OCI-LY3 (cell line): ENCODE results near the gene ZNF793.
A peak's percentile ranks its signal among the peaks of the same experiment; 100 is the strongest.

Experiments
- H2AFZ ChIP-seq: fragments of 200-600, 300-600 bp; shearing (Covaris generic); 2 replicates; pipeline ENCODE4 v1.6.0; 2014; ENCODE audit warnings: antibody characterized with exemption, low read depth, low read length
- H3K27ac ChIP-seq: fragments of 200-600, 300-600 bp; sonication (generic); 2 replicates; pipeline ENCODE4 v1.5.1; 2014; ENCODE audit warnings: mild to moderate bottlenecking, low read length, moderate library complexity, mixed read lengths
- H3K27me3 ChIP-seq: fragments of 200-600, 300-600 bp; sonication (generic); 2 replicates; pipeline ENCODE4 v1.6.1; 2014; ENCODE audit warnings: low read depth, low read length, mixed read lengths
- H3K36me3 ChIP-seq: fragments of 200-600, 300-600 bp; sonication (generic); replicated peaks from 2 replicates; pipeline ENCODE3; 2014; ENCODE audit warnings: low read depth, low read length, mixed read lengths
- H3K4me1 ChIP-seq: fragments of 300-600, 200-600 bp; sonication (generic); 2 replicates; pipeline ENCODE4 v1.6.1; 2014; ENCODE audit warnings: low read length, mixed read lengths
- H3K4me2 ChIP-seq: fragments of 200-600, 300-600 bp; sonication (generic); 2 replicates; pipeline ENCODE4 v1.6.1; 2014; ENCODE audit warnings: low read length, mixed read lengths
- H3K4me3 ChIP-seq: fragments of 300-600, 200-600 bp; sonication (generic); 2 replicates; pipeline ENCODE4 v1.5.1; 2014; ENCODE audit warnings: antibody characterized with exemption, mild to moderate bottlenecking, low read length, moderate library complexity
- H3K79me2 ChIP-seq: fragments of 300-600, 200-600 bp; shearing (Covaris generic); 2 replicates; pipeline ENCODE4 v1.6.1; 2014; ENCODE audit warnings: mild to moderate bottlenecking, low read length, mixed read lengths
- H3K9ac ChIP-seq: fragments of 300-600, 200-600 bp; shearing (Covaris generic); 2 replicates; pipeline ENCODE4 v1.6.0; 2014; ENCODE audit warnings: mild to moderate bottlenecking, low read length, moderate library complexity
- H3K9me3 ChIP-seq: fragments of 200-600, 300-600 bp; shearing (Covaris generic); 2 replicates; pipeline ENCODE4 v1.6.1; 2014; ENCODE audit warnings: low read length, mixed read lengths; ENCODE audit not compliant: insufficient read depth
- H4K20me1 ChIP-seq: fragments of 200-600, 300-600 bp; sonication (generic); 2 replicates; pipeline ENCODE4 v1.6.1; 2016; ENCODE audit warnings: low read length, mixed read lengths; ENCODE audit not compliant: insufficient read depth
- CTCF ChIP-seq: fragments of 200-600, 300-600 bp; sonication (generic); IDR thresholded peaks from 2 replicates; pipeline ENCODE4 v1.5.1; 2014; ENCODE audit warnings: antibody characterized with exemption, low read length, low read depth
- EZH2phosphoT487 ChIP-seq: fragments of 200-600 bp; shearing (Covaris generic); IDR thresholded peaks from 2 replicates; pipeline ENCODE4 v1.6.1; 2018; ENCODE audit warnings: antibody characterized with exemption, mixed run types, low read depth

The ZNF793 gene

DNA sequence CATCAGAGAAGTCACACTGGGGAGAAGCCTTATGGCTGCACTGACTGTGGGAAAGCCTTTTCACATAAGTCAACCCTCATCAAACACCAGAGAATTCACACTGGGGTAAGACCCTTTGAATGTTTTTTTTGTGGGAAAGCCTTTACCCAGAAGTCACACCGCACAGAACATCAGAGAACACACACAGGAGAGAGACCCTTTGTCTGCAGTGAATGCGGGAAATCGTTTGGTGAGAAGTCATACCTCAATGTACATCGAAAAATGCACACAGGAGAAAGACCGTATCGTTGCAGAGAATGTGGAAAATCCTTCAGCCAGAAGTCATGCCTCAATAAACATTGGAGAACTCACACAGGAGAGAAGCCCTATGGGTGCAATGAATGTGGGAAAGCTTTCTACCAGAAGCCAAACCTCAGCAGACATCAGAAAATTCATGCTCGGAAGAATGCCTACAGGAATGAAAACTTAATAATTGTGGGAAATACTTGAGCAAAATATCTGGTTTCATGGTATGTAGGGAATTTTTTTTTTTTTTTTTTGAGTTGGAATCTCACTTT is 30.7 kb downstream of the ZNF793 start:
- Histone ChIP-seq H3K9ac (no peak overlapping the region), H3K79me2 (no peaks in the 10 kb centered on the region)
- no peak for TF ChIP-seq EZH2phosphoT487
- TF ChIP-seq CTCF = no peak

DNA sequence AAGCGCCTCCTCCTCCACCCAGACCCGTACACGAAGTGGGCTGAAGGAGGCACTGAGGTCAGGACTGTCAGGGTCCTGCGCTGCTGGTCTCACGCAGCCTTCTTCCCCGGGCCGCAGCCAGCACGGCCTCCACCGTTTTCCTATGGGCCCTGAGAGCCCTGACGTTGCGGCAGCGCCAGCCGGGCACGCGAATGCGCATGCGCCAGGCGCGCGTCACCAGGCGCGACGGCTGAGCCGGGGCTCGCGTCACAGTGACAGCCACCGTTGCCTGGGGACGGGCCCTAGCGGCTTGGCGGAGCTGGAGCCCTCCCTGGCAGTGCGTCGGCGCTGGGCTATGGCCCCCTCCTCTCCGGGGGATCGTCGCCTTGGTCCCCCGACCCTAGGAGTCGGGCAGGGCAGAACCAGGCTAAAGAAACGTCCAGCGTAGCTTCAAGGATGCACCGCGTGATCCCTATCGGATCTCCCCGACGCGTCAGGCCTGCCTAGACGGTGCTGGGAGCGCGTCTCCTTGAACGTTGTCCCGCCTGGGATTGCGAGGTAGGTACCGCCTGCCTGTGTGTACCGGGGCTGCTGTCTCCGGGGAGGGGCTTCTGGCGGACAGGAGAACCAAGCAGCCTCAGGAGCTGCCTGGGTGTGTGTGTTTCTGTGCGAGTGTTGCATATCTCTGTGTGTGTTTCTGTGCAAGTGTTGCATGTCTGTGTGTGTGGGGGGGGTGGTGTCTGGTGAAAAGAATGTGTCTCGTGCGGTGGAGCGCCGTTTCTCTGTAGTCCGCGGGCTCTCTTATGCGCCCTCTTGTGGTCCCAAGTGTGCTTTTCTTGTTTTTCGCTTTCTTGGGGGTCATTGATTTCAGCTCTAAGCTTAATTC is 44.6 kb downstream of the ZNF793 start:
- Histone ChIP-seq H3K4me2 (peak overlapping the region; percentile 74), H3K36me3 (peaks cover 33% of the 10 kb centered on the region), H4K20me1 (no peaks in the 10 kb centered on the region), H3K9me3 (peaks cover 40% of the 10 kb centered on the region; the same call in 1 of the 2 replicates), H3K27me3 (no peaks in the 10 kb centered on the region), H3K4me1 (peaks cover 3% of the 10 kb centered on the region; the same call in 1 of the 2 replicates), H3K4me3 (peak overlapping the region; percentile 91), H3K79me2 (no peaks in the 10 kb centered on the region), H3K27ac (peak overlapping the region; percentile 36), H3K9ac (peak overlapping the region; percentile 67), H2AFZ (peak overlapping the region; percentile 88)
- TF ChIP-seq CTCF = peak; percentile 55
- TF ChIP-seq EZH2phosphoT487 = no peak

More for the DNA sequence above, 30.7 kb downstream of the ZNF793 start:
- Histone ChIP-seq H3K27me3 (no peaks in the 10 kb centered on the region), H3K9me3 (peaks cover 33% of the 10 kb centered on the region; the same call in 1 of the 2 replicates), H3K36me3 (peaks cover 44% of the 10 kb centered on the region), H3K4me3 (no peak overlapping the region), H3K4me1 (no peaks in the 10 kb centered on the region), H3K4me2 (no peak overlapping the region), H2AFZ (no peak overlapping the region), H4K20me1 (no peaks in the 10 kb centered on the region), H3K27ac (no peak overlapping the region)

DNA sequence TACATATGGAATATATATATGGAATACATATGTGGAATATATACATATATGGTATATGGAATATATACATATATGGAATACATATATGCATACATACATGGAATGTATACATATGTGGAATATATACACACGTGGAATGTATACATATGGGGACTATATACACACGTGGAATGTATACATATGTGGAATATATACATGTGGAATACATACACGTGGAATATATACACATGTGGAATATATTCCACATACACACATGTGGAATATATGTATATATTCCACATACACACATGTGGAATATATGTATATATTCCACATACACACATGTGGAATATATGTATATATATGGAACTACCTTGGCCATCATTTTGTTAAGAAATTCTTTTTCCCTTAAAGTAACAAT is 56.8 kb downstream of the ZNF793 start:
- Histone ChIP-seq H3K79me2 (no peaks in the 10 kb centered on the region), H3K4me1 (no peaks in the 10 kb centered on the region), H3K9me3 (peaks cover 81% of the 10 kb centered on the region), H3K4me3 (no peak overlapping the region), H3K27ac (no peak overlapping the region), H3K36me3 (peaks cover 60% of the 10 kb centered on the region), H3K4me2 (no peak overlapping the region), H2AFZ (no peak overlapping the region), H3K27me3 (no peaks in the 10 kb centered on the region), H4K20me1 (no peaks in the 10 kb centered on the region), H3K9ac (no peak overlapping the region)
- TF ChIP-seq CTCF (no peak), EZH2phosphoT487 (no peak)

DNA sequence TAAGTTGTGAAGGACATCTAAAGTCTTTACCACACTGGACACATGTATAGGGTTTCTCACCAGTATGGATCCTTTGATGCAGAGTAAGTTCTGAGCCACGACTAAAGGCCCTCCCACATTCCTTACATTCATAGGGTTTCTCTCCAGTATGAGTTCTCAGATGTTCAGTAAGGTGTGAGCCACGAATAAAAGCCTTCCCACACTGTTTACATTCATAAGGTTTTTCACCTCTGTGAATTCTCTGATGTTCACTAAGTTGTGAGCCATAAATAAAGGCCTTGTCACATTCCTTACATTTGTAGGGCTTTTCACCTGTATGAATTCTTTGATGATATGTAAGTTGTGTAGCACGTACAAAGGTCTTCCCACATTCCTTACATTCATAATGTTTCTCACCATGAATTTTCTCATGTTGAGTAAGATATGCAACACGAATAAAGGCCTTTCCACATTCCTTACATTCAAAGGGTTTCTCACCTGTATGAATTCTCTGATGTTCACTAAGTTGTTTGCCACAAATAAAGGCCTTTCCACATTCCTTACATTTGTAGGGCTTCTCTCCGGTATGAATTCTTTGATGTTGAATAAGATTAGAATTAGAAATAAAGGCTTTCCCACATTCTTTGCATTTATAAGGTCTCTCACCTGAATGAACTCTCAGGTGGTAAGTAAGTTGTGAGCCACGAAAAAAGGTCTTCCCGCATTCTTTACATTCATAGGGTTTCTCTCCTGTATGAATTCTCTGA is 58.1 kb downstream of the ZNF793 start:
- peaks cover 61% of the 10 kb centered on the region for H3K36me3 ChIP-seq
- no peak overlapping the region for H3K27ac ChIP-seq
- H3K9ac ChIP-seq = no peak overlapping the region
- H4K20me1 ChIP-seq = no peaks in the 10 kb centered on the region
- no peaks in the 10 kb centered on the region for H3K27me3 ChIP-seq
- H2AFZ ChIP-seq = no peak overlapping the region
- TF ChIP-seq CTCF (no peak), EZH2phosphoT487 (no peak)
- H3K4me1 ChIP-seq = no peaks in the 10 kb centered on the region
- H3K9me3 ChIP-seq = peaks cover 74% of the 10 kb centered on the region
- H3K4me3 ChIP-seq = no peak overlapping the region
- no peaks in the 10 kb centered on the region for H3K79me2 ChIP-seq
- H3K4me2 ChIP-seq = no peak overlapping the region
